ENCODE data around the gene CFAP74.

GRCh38 chr1:1956586-1957532 lies 46.7 kb downstream of the CFAP74 start:
- no peak for TF ChIP-seq POLR2A (IDR thresholded peaks at IDR 0.05)
- TF ChIP-seq, protein P1, sequence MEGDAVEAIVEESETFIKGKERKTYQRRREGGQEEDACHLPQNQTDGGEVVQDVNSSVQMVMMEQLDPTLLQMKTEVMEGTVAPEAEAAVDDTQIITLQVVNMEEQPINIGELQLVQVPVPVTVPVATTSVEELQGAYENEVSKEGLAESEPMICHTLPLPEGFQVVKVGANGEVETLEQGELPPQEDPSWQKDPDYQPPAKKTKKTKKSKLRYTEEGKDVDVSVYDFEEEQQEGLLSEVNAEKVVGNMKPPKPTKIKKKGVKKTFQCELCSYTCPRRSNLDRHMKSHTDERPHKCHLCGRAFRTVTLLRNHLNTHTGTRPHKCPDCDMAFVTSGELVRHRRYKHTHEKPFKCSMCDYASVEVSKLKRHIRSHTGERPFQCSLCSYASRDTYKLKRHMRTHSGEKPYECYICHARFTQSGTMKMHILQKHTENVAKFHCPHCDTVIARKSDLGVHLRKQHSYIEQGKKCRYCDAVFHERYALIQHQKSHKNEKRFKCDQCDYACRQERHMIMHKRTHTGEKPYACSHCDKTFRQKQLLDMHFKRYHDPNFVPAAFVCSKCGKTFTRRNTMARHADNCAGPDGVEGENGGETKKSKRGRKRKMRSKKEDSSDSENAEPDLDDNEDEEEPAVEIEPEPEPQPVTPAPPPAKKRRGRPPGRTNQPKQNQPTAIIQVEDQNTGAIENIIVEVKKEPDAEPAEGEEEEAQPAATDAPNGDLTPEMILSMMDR (IDR thresholded peaks at IDR 0.05): no peak

Measured in testis (tissue), 2 donors.